Stimulated activated CD4-positive, alpha-beta T cell treated with anti-CD3 and anti-CD28 coated beads, Interleukin-4, amount 100 ng/mL, for 24 hours (primary cell): ENCODE data around the gene LRRC3.

Source experiments
- DNase-seq: peaks from one replicate; pipeline ENCODE4 v3.0.0-alpha.2; 2020

The LRRC3 gene

DNA sequence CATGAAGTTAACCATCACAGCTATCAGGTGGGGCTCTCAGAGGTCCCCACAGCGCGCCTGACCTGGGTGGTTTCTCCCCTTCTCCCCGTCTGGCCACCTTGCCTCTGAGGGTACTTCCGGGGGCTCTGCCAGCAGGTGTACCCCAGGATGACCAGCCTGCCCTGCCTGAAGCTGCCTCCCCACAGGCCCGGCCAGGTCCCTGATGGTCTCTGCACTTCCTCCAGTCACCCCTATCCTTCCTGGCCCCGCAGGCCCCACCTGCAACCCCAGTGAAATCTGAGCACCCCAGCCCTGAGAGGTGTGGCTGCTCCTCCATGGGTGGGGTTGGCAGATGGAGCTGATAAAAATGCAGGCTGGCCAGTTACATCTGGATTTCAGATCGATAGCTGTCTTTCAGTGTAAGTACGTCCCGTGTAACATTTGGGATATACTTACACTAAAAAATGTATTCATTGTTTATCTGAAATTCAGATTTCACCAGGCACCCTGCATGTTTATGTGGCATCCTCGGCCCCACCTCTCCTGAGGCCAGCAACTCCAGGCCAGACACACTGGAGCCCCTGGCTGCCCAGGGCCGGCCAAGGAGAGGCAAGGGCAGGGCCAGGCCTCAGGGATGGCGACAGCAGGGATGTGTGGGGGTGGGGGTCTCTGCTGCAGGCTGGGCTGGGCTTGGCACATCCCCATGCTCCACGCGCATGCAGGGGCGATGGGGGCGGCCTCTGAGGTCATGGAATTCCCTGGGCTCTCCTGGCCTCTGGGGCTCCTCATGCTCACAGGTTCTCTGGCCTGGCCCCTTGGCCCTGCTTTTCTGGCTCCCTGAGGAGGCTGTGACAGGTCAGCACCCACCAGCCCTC is 25.1 kb downstream of the LRRC3 start:
- DNase-seq, result no peak

GRCh38 chr21:44482581-44483287 is 27.4 kb downstream of the LRRC3 start:
- DNase-seq, result no peak

DNA sequence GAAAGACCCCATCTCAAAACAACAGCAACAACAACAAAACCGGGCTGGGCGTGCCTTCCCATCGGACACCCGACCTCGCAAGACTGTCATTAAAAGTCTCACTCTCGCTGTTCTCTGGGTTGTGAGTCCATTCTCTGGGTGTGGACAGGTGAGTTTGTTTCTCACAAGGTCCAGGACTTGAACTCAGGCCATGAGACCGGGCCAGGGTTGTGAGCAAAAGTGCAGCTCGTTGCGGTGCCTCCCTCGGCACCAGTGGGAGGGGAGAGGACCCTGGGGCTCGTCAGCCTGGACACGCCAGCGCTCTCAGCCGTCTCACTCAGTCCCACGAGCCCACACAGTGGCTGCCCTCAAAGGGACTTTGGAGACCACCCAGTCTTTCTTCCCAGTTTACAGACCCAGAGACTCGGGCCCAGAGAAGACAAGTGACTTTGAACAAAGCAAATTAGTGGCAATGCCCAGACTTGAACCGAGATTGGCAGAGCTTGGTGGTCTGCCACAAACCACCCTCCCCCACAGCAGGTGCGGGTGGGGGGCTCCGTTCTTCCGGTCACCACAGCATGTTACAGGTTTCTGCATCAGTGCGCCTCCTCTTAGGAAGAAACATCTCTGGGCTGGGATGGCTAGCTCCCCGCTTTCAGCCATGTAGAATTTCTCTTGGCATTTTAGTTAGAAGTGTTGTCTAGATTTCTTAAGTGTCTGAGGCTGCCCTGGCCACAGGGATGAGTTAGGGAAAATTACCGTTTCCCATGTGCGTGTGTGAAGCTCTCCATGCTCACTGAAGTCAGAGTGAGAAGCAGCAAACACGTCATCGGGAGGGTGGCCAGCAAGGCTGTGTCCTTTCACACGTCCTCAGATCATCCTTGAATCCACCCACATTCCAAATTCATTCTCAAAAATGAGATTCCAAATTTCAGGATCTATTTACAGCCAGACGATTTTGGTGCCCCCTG is 28.3 kb downstream of the LRRC3 start:
- DNase-seq, result no peak

DNA sequence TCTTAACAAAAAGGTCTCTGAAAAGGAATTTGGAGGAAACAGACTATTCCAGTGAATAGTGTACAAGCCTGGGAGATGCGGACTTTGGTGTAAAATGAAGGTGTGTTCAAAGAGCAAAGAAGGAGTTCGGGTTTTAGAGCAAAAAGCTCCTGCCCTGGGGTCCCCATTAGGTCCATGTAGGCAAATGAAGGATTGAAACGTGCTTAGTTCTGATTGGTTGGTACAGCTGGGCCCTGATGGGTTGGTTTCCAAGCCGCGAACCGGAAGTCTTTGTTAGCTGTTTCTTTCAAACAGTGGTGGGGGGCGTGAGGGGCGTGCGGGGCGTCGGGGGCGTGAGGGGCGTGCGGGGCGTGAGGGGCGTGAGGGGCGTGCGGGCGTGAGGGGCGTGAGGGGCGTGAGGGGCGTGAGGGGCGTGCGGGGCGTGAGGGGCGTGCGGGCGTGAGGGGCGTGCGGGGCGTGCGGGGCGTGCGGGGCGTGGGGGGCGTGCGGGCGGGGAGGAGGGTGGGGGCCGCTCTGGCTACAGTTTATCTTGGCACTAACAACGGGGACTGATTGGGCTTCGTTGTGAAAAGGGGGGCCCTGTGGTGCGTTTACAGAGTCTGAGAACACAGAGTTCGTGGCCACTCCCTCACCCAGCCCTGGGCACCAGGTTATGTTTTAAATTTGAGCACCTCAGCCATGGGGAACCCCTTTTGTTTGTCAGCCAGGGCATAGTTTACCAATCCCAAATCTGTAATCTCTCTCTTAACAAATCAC is 29.4 kb downstream of the LRRC3 start:
- DNase-seq, result no peak

DNA sequence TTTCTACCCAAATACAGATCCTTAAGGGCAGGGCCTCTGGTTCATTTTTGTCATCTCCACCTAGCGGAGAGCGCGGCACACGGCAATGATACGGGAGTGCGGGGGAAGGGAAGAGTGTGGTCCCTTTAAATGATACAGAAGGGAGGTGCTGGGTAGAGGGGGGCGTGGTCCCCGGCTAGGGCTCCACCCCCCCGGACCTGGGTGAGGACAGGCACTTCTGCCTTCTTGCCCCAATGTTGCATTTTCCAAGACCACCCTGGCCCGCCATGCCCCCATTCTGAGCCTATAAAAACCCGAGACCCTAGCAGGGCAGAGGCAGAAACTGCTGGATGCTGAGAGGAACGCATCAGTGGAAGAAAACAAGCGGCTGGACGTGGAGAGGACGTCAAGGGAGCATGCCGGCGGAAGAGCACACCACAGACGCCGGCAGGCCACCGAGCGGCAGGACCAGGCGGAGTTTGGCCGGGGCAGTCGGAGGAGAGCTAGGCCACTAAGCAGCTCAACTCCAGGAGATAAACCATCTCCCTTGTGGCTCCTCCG is 30.0 kb downstream of the LRRC3 start:
- DNase-seq, result peak; percentile 8

DNA sequence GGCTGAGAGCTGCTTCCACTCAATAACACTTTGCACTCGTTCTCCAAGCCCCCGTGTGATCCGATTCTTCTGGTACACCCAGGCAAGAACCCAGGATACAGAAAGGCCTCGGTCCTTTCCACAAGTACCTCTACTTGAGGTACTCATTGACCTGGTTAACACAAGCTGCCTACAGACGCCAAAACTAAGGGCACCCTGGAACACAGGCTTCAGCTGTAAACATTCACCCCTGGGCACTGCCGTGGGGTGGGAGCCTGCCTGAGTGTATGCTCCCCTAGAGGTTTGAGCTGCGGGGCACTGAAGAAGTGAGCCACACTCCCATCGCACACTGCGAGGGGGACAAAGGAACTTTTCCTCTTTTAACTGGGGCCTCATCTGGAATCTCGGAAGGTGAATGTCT is 30.5 kb downstream of the LRRC3 start:
- no peak for DNase-seq

- no peak for DNase-seq
Measured at GRCh38 chr21:44486302-44486701, 31.0 kb downstream of the LRRC3 start.

- peak; percentile 57 for DNase-seq
Measured at GRCh38 chr21:44487831-44488230, 32.5 kb downstream of the LRRC3 start.

- no peak for DNase-seq
Measured at GRCh38 chr21:44489962-44490361, 34.7 kb downstream of the LRRC3 start.

DNA sequence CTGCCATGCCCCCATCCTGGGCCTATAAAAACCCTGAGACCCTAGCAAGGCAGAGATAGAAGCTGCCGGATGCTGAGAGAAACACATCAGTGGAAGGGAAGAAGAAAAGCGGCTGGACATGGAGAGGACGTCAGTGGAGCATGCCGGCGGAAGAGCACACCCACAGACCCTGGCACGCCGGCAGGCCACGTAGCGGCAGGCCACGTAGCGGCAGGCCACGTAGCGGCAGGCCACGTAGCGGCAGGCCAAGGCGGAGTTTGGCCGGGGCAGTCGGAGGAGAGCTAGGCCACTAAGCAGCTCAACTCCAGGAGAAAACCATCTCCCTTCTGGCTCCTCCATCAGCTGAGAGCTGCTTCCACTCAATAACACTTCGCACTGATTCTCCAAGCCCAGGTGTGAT is 35.1 kb downstream of the LRRC3 start:
- DNase-seq, result no peak

DNA sequence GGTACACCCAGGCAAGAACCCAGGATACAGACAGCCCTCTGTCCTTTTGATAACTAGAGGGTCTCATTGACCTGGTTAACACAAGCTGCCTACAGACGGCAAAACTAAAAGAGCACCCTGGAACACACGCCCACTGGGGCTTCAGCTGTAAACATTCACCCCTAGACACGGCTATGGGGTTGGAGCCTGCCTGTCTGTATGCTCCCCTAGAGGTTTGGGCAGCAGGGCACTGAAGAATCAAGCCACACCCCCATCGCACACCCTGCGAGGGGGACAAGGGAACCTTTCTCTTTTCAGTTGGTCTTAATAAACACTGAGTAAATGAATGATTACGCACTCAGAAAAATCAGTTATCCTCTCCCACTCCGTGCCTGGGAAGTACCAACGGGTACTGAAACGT is 35.5 kb downstream of the LRRC3 start:
- DNase-seq, result no peak

GRCh38 chr21:44492567-44493385 is 37.5 kb downstream of the LRRC3 start:
- DNase-seq, result no peak

- no peak for DNase-seq
Measured at GRCh38 chr21:44494418-44494817, 39.1 kb downstream of the LRRC3 start.

DNA sequence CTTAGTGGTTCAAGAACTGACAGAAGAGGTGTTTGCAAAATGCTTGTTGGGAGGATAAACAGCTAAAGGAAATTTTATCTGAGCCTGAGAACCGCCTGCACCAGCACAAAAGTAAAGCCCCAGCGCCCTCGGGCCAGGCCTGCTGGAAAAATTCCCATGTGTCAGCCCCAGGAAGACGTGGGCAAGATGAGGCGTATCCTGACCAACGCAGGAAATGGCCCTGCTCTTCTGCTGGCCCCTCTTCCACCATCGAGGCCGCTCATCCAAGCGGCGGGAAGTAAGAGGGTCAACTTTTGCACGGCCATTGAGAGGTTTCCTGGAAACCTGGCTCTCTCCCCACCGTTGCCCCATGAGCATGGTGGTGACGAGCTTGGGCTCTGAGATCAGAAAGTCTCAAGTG is 39.6 kb downstream of the LRRC3 start:
- no peak for DNase-seq

DNA sequence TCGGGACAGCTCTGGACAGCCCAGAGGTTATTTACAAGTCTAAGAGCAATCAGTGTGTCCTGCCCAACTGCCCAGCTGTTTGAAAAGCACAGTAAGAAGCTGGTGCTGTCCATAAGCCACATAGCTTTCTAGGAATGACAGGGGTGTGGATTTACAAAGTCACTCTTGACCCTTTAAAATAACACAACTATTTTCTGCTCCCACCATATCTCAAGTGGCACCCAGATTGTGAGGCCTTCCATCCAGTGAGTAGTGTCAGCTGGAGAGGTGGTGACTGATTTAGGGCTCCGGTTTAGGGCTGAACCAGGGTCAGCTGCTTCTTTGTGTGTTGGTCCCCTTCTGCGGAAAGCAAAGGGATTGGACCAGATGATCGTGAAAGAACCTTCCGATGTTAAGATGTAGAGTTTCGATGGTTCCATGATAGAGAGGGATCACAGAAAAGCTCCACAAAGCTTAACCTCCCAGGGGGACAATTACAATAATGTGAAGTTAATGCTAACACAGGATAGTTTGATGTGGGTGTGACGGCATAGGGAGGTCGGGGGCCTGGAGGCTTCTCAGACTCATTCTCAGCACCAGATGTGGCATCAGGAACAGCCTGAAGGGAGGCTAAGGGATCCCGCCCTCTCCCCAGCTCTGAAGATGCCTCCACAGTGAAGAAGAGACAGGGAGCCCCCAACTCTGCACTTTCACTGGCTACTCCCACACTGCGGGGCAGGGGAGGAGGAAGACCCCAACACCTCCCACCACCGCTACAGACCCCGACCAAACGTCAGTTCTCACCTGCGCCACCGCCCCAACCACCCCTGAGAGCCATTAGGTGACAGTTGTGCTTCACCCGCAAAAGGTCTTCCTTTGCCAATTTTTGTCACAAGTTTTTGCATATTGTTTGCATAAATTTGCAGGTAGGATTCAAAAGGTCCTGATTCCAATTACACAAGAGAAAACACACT is 40.6 kb downstream of the LRRC3 start:
- DNase-seq, result no peak

DNA sequence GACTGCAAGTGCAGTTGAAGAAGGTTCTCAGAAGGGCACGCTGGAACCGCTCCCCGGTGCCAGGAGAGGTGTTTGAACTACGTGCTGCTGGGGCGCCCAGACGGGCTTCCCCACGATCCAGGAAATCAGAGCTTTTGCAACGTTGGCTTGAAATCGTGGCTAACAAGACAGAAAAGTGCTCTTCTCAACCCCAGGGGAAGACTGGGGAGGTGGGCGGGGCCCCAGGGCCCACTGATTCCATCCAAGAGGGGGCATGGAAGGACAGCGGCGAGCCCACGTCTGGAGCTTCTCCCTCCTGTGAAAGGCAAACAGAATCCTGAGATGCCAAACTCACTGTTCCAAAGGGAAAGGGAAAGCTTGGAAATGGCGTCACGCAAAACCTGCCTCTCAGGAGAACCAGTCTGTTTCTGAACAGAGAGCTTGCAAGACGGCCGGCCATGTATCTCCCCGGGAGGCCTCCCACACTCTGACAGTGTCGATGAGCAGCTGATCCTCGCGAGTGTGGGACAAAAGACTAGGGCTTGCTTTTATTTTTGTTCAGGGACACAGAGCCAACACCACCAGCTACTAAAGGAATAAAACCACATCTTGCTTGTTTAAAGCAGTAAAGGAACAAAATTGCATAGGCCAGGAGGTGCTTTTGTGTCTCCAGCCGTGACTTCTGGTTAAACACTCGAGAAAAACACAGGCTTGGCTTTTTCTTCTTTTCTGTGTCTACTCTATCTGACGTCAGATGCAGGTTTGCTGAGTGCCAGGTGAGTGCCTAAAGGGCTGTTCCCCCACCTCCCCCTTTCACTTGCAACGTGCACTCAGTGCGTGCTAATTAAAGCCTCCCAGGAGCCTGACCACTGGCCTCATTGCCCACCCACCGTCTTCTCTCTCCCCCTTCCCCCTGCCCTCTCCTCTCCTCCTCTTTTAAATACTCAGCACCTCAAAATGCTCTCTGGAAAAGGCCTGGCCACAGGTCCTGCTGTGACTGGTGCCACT is 41.5 kb downstream of the LRRC3 start:
- no peak for DNase-seq

- no peak for DNase-seq
Measured at GRCh38 chr21:44497703-44498126, 42.4 kb downstream of the LRRC3 start.
